ENCODE results near the gene STH. TPM values are rescaled to one million over a fixed set of nuclear protein-coding genes. Genes with fewer than 3 reads are reported as not detected.
"Not testable (repeated sequence)": the region's sequence is repeated elsewhere in the genome, so short reads cannot be mapped to it uniquely, and the experiment has no call there.

STH gene
- total and polyA plus RNA-seq, 8 donors: not detected

DNA sequence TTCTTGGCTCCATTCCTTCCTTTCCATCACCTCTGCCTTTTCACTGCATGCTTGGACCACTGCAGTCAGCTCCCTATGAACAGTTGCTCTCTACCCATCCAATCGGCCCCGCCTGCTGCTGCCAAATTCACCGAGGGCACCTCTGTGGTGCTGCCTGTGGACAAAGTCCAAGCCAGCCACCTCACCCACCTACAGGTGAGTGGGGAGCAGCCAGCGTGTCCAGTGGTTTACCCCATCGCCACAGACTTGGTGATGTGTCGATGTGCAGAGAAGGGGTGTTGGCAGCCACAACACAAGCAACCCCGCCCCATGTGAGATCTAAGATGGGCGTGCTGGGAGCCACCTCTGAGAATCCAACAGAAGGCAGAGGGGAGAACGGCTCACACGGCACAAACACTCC is 43.7 kb upstream of the STH start:
- H3K9me3 ChIP-seq: no peaks in the 10 kb centered on the region
- intact Hi-C loops (cut with DNase I; ENCODE audit: low total_unique reads): no loop called here
- TF ChIP-seq, protein P1, sequence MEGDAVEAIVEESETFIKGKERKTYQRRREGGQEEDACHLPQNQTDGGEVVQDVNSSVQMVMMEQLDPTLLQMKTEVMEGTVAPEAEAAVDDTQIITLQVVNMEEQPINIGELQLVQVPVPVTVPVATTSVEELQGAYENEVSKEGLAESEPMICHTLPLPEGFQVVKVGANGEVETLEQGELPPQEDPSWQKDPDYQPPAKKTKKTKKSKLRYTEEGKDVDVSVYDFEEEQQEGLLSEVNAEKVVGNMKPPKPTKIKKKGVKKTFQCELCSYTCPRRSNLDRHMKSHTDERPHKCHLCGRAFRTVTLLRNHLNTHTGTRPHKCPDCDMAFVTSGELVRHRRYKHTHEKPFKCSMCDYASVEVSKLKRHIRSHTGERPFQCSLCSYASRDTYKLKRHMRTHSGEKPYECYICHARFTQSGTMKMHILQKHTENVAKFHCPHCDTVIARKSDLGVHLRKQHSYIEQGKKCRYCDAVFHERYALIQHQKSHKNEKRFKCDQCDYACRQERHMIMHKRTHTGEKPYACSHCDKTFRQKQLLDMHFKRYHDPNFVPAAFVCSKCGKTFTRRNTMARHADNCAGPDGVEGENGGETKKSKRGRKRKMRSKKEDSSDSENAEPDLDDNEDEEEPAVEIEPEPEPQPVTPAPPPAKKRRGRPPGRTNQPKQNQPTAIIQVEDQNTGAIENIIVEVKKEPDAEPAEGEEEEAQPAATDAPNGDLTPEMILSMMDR (IDR thresholded peaks at IDR 0.05): no peak
- TF ChIP-seq POLR2A (IDR thresholded peaks at IDR 0.05) (no peak), EP300 (IDR thresholded peaks at IDR 0.05) (no peak), POLR2AphosphoS5 (IDR thresholded peaks at IDR 0.05) (no peak)
- no peaks in the 10 kb centered on the region for H3K4me1 ChIP-seq
- H3K27me3 ChIP-seq: peaks cover 0 to 31% (median 13%) of the 10 kb centered on the region in 3 donors
- no peak overlapping the region for H3K4me3 ChIP-seq
- H3K27ac ChIP-seq: no peak overlapping the region
- DNase-seq: no peak
- 69 to 86% (median 82%) methylated on average over 10 of the region's 10 CpGs for WGBS, 5 donors
- H3K36me3 ChIP-seq: no peaks in the 10 kb centered on the region

DNA sequence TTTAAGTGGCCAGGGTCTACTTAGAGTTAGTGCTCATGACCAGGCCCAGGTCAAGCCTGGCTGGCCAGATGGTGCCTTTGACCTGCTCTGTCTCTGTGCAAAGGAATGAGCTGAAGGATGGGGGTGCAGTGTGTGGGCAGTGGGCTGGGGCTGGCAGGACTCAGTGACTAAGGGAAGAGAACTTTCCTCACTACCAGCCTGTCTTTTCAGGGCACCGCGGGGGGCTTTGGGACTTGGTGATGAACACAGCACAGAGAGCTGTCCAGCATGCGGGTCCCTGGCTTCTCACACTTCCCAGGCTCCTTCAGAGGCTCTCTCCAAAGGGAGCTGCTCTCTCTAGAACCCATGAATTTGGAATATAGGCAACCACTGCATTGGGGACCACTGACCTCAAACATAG is 43.0 kb upstream of the STH start:
- intact Hi-C loops (cut with DNase I; ENCODE audit: low total_unique reads): no loop called here
- no peak for DNase-seq
- Histone ChIP-seq H3K9me3 (no peaks in the 10 kb centered on the region), H3K4me3 (no peak overlapping the region), H3K27me3 (peaks cover 0 to 24% (median 5%) of the 10 kb centered on the region in 3 donors), H3K27ac (no peak overlapping the region), H3K4me1 (no peaks in the 10 kb centered on the region), H3K36me3 (no peaks in the 10 kb centered on the region)
- TF ChIP-seq EP300 (IDR thresholded peaks at IDR 0.05) (no peak), POLR2A (IDR thresholded peaks at IDR 0.05) (no peak), POLR2AphosphoS5 (IDR thresholded peaks at IDR 0.05) (no peak)
- TF ChIP-seq, protein P1 (IDR thresholded peaks at IDR 0.05): no peak
- WGBS, 5 donors: 84 to 94% (median 89%) methylated on average over 3 of the region's 3 CpGs

DNA sequence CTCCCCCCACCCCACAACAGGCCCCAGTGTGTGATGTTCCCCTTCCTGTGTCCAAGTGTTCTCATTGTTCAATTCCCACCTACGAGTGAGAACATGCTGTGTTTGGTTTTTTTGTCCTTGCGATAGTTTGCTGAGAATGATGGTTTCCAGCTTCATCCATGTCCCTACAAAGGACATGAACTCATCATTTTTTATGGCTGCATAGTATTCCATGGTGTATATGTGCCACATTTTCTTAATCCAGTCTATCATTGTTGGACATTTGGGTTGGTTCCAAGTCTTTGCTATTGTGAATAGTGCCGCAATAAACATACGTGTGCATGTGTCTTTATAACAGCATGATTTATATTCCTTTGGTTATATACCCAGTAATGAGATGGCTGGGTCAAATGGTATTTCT is 42.3 kb upstream of the STH start:
- H3K27me3 ChIP-seq: peaks cover 0 to 17% (median 0%) of the 10 kb centered on the region in 3 donors
- WGBS, 5 donors: 93 to 97% (median 94%) methylated on average over 4 of the region's 4 CpGs
- H3K4me3 ChIP-seq; H3K9me3 ChIP-seq; DNase-seq; H3K36me3 ChIP-seq; intact Hi-C loops (cut with DNase I; ENCODE audit: low total_unique reads); H3K27ac ChIP-seq; H3K4me1 ChIP-seq: not testable (repeated sequence)

DNA sequence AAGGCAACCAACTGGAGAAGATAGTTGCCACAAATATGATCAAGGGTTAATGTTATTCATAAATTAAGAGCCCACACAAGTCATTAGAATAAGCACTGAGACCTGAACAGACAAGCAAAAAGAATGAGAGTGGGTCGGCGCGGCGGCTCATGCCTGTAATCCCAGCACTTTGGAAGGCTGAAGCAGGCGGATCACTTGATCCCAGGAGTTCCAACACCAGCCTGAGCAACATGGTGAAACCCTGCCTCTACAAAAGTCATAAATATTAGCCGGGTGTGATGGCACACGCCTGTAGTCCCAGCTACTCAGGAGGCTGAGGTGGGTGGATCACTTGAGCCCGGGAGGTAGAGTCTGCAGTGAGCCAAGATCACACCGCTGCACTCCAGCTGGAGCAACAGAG is 40.7 kb upstream of the STH start:
- DNase-seq: no peak
- H3K27me3 ChIP-seq: peaks cover 0 to 4% (median 0%) of the 10 kb centered on the region in 3 donors
- H3K9me3 ChIP-seq: no peaks in the 10 kb centered on the region
- H3K27ac ChIP-seq: no peak overlapping the region
- 85 to 95% (median 92%) methylated on average over 8 to 9 of the region's 9 CpGs for WGBS, 5 donors
- no peaks in the 10 kb centered on the region for H3K4me1 ChIP-seq
- H3K36me3 ChIP-seq: no peaks in the 10 kb centered on the region
- H3K4me3 ChIP-seq: no peak overlapping the region
- TF ChIP-seq EP300 (IDR thresholded peaks at IDR 0.05): no peak
- TF ChIP-seq POLR2AphosphoS5 (IDR thresholded peaks at IDR 0.05): no peak
- no peak for TF ChIP-seq POLR2A (IDR thresholded peaks at IDR 0.05)
- TF ChIP-seq, protein P1 (IDR thresholded peaks at IDR 0.05): no peak
- intact Hi-C loops (cut with DNase I; ENCODE audit: low total_unique reads): no loop called here

DNA sequence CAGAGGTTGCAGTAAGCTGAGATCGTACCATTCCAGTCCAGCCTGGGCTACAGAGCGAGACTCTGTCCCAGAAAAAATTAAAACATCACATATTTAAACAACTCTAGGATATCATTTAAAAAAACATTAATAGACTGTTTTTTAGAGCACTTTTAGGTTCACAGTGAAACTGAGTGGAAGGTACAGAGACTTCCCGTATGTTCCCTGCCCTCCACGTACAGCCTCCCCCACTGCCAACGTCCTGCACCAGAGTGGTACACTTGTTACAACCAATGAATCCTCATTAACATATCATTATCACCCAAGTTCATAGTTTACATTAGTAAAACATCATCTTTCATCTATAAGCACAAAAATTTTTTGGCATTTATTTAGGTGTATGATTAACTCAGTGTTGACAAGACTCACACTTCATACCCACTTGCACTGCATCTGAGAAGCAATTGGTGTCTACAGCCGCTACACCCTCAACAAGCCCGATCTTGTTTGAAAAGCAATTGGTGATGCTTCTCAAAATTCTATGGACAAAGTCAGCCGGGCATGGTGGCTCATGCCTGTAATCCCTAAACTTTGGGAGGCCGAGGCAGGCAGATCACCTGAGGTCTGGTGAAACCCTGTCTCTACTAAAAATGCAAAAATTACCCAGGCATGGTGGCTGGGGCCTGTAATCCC is 39.9 kb upstream of the STH start:
- WGBS, 5 donors: 78 to 87% (median 85%) methylated on average over 9 of the region's 9 CpGs
- no peak for DNase-seq
- peaks cover 0 to 3% (median 0%) of the 10 kb centered on the region in 3 donors for H3K27me3 ChIP-seq
- H3K9me3 ChIP-seq: no peaks in the 10 kb centered on the region
- intact Hi-C loops (cut with DNase I; ENCODE audit: low total_unique reads): no loop called here
- no peak overlapping the region for H3K27ac ChIP-seq
- H3K4me3 ChIP-seq: no peak overlapping the region
- H3K36me3 ChIP-seq: no peaks in the 10 kb centered on the region
- TF ChIP-seq POLR2AphosphoS5 (IDR thresholded peaks at IDR 0.05) (no peak), EP300 (IDR thresholded peaks at IDR 0.05) (no peak), POLR2A (IDR thresholded peaks at IDR 0.05) (no peak)
- TF ChIP-seq, protein P1 (IDR thresholded peaks at IDR 0.05): no peak
- no peaks in the 10 kb centered on the region for H3K4me1 ChIP-seq
